BE2C (cell line): ENCODE data around the gene ALG5.

Source experiments
- DNase-seq: peaks from one replicate; pipeline ENCODE4 v3.0.0-alpha.2; 2020
- H3K27me3 ChIP-seq: fragments of 250-450 bp; sonication (Bioruptor Pico); 2 replicates; pipeline ENCODE4 v1.5.1; 2020; ENCODE audit warnings: mild to moderate bottlenecking
- H3K36me3 ChIP-seq: fragments of 250-450 bp; sonication (Bioruptor Pico); 2 replicates; pipeline ENCODE4 v1.5.1; 2020; ENCODE audit warnings: mild to moderate bottlenecking
- H3K4me1 ChIP-seq: fragments of 250-450 bp; sonication (Bioruptor Pico); 2 replicates; pipeline ENCODE4 v1.5.1; 2020
- H3K4me3 ChIP-seq: 2 replicates; pipeline ENCODE4 v1.5.1; 2011; ENCODE audit warnings: low read depth, low read length
- H3K9me3 ChIP-seq: fragments of 250-450 bp; sonication (Bioruptor Pico); 2 replicates; pipeline ENCODE4 v1.5.1; 2020
- CTCF ChIP-seq: IDR thresholded peaks from 2 replicates; pipeline ENCODE4 v1.5.1; 2012; ENCODE audit warnings: mild to moderate bottlenecking, low read depth, low read length

Gene ALG5

DNA sequence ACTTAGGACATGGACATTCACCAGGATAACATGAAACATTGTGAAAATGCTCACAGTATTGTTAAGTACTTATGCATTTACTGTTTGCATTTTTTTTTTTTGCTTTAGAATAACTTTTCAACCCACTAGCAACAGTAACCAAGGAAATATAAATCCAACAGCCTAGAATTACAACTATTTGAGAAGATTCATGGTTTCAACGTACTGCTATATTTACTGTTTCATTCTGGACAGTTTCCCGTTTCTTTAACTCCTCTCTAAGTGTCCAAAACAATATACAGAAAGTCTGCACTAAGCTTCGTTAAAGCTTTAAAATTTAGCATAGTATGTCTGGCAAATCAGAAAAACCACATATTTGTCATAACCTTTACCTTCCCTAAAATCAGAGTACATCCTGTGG is 81.8 kb downstream of the ALG5 start:
- peak overlapping the region; percentile 94 for H3K4me3 ChIP-seq
- H3K27me3 ChIP-seq = no peaks in the 10 kb centered on the region
- no peak for DNase-seq
- H3K4me1 ChIP-seq = peaks cover 33% of the 10 kb centered on the region
- no peaks in the 10 kb centered on the region for H3K9me3 ChIP-seq
- peaks cover 4% of the 10 kb centered on the region; the same call in 1 of the 2 replicates for H3K36me3 ChIP-seq
- no peak for TF ChIP-seq CTCF

- Histone ChIP-seq H3K36me3 (peaks cover 4% of the 10 kb centered on the region; the same call in 1 of the 2 replicates), H3K9me3 (no peaks in the 10 kb centered on the region), H3K4me1 (peaks cover 22% of the 10 kb centered on the region), H3K4me3 (peak overlapping the region; percentile 94), H3K27me3 (no peaks in the 10 kb centered on the region)
- DNase-seq = peak; percentile 52
- TF ChIP-seq CTCF = no peak
Measured at GRCh38 chr13:36915896-36916640, 83.1 kb downstream of the ALG5 start.

- Histone ChIP-seq H3K36me3 (peaks cover 4% of the 10 kb centered on the region), H3K4me1 (peaks cover 25% of the 10 kb centered on the region), H3K27me3 (no peaks in the 10 kb centered on the region), H3K4me3 (peak overlapping the region; percentile 4; the same call in 1 of the 2 replicates), H3K9me3 (no peaks in the 10 kb centered on the region)
- no peak for TF ChIP-seq CTCF
- DNase-seq = no peak
Measured at GRCh38 chr13:36915106-36915505, 84.0 kb downstream of the ALG5 start.

- Histone ChIP-seq H3K9me3 (no peaks in the 10 kb centered on the region), H3K4me3 (peak overlapping the region; percentile 4; the same call in 1 of the 2 replicates), H3K36me3 (peaks cover 4% of the 10 kb centered on the region), H3K27me3 (no peaks in the 10 kb centered on the region), H3K4me1 (peaks cover 25% of the 10 kb centered on the region)
- TF ChIP-seq CTCF = no peak
- DNase-seq = no peak
Measured at GRCh38 chr13:36914648-36915047, 84.5 kb downstream of the ALG5 start.

- Histone ChIP-seq H3K4me1 (peaks cover 29% of the 10 kb centered on the region), H3K27me3 (no peaks in the 10 kb centered on the region), H3K9me3 (no peaks in the 10 kb centered on the region), H3K36me3 (peaks cover 4% of the 10 kb centered on the region), H3K4me3 (no peak overlapping the region)
- no peak for DNase-seq
- TF ChIP-seq CTCF = no peak
Measured at GRCh38 chr13:36913463-36913862, 85.7 kb downstream of the ALG5 start.

GRCh38 chr13:36912973-36913372 is 86.2 kb downstream of the ALG5 start:
- DNase-seq = no peak
- TF ChIP-seq CTCF = no peak
- no peaks in the 10 kb centered on the region for H3K9me3 ChIP-seq
- peaks cover 4% of the 10 kb centered on the region for H3K36me3 ChIP-seq
- H3K4me3 ChIP-seq = no peak overlapping the region
- H3K4me1 ChIP-seq = peaks cover 34% of the 10 kb centered on the region
- no peaks in the 10 kb centered on the region for H3K27me3 ChIP-seq
